Right lobe of liver (tissue), 4 donors: ENCODE results near the gene LIN52.

Experiments used
- POLR2A ChIP-seq: fragments of 450-650 bp; IDR thresholded peaks from one replicate; pipeline ENCODE4 v1.6.1; 2017; ENCODE audit warnings: antibody characterized with exemption, mild to moderate bottlenecking
- TF ChIP-seq, protein P1 (sequence below), 4 donors: fragments of 200-600 bp in 3 of 4; fragments of 450-650 bp in 1 of 4; IDR thresholded peaks; one replicate each; pipeline versions ENCODE4 v1.5.1 to v1.8.0; 2016 to 2022; ENCODE audit warnings: antibody characterized with exemption in 4 of 4, mild to moderate bottlenecking in 2 of 4
- donor health status: DM: no; HTN: no; CAD: no.
- donor health status: DM: no; HTN: no; CAD: no.
- donor health status: DM: no; HTN: yes; CAD: no.

- TF ChIP-seq, protein P1, sequence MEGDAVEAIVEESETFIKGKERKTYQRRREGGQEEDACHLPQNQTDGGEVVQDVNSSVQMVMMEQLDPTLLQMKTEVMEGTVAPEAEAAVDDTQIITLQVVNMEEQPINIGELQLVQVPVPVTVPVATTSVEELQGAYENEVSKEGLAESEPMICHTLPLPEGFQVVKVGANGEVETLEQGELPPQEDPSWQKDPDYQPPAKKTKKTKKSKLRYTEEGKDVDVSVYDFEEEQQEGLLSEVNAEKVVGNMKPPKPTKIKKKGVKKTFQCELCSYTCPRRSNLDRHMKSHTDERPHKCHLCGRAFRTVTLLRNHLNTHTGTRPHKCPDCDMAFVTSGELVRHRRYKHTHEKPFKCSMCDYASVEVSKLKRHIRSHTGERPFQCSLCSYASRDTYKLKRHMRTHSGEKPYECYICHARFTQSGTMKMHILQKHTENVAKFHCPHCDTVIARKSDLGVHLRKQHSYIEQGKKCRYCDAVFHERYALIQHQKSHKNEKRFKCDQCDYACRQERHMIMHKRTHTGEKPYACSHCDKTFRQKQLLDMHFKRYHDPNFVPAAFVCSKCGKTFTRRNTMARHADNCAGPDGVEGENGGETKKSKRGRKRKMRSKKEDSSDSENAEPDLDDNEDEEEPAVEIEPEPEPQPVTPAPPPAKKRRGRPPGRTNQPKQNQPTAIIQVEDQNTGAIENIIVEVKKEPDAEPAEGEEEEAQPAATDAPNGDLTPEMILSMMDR (IDR thresholded peaks at IDR 0.05), result no peak
- no peak for TF ChIP-seq POLR2A
Measured at GRCh38 chr14:74237441-74237840, 152.7 kb downstream of the LIN52 start.
